Measurements from ENCODE around the gene LYVE1. TPM values are rescaled to one million over a fixed set of nuclear protein-coding genes. Genes with fewer than 3 reads are reported as not detected.

LYVE1 gene
- total RNA-seq, 1 experiment from 2014 or later: 0.31 TPM

DNA sequence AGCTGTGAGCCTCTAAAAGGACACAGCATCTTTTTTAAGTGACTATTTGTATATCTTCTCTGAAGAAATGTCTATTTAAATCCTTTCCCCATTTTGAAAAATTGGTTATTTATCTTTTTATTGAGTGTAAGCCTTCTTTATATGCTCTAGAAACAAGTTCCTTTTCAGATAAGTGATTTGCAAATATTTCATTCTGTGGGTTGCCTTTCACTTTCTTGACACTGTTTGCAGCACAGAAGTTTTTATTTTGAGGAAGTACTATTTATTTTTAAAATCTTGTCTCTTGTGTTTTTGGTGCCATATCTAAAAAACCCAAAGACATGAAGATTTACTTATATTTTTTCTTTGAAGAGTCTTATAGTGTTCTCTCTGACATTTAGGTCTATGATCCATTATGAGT lies 40.1 kb upstream of the LYVE1 start:
- CTCF ChIA-PET: no interaction called here

DNA sequence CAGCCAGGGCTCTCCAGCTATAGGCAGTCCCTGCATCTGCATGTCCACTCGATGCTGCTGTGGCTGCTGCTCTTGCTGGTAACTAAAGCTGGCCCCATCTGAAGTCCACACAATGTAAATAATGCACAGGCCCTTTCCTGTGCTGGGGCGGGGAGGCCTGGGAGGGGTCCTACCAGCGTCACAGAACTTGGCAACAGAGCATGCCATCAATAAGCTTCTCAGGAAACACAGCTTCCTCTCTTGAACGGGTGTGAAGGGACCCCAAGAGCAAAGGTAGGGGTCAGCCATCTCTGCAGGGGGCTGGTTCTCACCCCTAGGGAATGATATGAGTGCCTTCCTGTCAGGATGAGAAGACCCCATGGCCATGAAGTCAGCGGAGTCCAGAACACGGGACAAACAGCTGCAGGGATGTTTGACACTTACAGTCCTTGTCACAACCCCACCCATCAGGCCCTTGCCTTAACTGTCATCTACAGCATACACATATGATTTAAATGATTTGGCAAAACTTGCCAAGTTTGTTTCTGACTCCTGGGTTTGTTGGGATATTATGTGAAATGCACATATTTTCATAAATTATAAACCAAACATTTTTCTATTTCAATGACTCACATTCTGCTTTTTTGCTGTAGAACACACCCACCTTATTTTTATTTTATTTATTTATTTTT lies 39.1 kb upstream of the LYVE1 start:
- no TSS peak for BruUV-seq (replicated peaks)
- Histone ChIP-seq H3K4me3 (ENCODE audit: low read depth in 2 of 2, low read length in 2 of 2) (no peak overlapping the region), H3K27me3 (ENCODE audit: control insufficient read depth, insufficient read depth, low read length) (peaks cover 41% of the 10 kb centered on the region), H3K27ac (ENCODE audit: low read length) (no peak overlapping the region), H3K36me3 (ENCODE audit: control insufficient read depth, insufficient read depth, low read length) (no peaks in the 10 kb centered on the region; the same call in 1 of the 2 replicates), H3K4me1 (ENCODE audit: control insufficient read depth, insufficient read depth, low read length) (no peaks in the 10 kb centered on the region), H3K9me3 (ENCODE audit: control insufficient read depth, insufficient read depth, low read depth, low read length) (no peaks in the 10 kb centered on the region)
- POLR2A ChIA-PET: no interaction called here
- DNase-seq (ENCODE audit: low read depth, low spot score) (no peak), ATAC-seq (0 out of 2 replicates have a peak, but pooled peaks have one; percentile 24)
- in situ Hi-C loops (cut with HindIII; ENCODE audit: low pct_unique_long_range_greater_than_20kb, low sequenced_read_pairs) (no loop called here), intact Hi-C loops (cut with micrococcal nuclease; ENCODE audit: unreplicated experiment) (no loop called here)
- CTCF ChIA-PET: no interaction called here
- TF ChIP-seq, protein P1, sequence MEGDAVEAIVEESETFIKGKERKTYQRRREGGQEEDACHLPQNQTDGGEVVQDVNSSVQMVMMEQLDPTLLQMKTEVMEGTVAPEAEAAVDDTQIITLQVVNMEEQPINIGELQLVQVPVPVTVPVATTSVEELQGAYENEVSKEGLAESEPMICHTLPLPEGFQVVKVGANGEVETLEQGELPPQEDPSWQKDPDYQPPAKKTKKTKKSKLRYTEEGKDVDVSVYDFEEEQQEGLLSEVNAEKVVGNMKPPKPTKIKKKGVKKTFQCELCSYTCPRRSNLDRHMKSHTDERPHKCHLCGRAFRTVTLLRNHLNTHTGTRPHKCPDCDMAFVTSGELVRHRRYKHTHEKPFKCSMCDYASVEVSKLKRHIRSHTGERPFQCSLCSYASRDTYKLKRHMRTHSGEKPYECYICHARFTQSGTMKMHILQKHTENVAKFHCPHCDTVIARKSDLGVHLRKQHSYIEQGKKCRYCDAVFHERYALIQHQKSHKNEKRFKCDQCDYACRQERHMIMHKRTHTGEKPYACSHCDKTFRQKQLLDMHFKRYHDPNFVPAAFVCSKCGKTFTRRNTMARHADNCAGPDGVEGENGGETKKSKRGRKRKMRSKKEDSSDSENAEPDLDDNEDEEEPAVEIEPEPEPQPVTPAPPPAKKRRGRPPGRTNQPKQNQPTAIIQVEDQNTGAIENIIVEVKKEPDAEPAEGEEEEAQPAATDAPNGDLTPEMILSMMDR (IDR thresholded peaks at IDR 0.05): no peak
- no peak for TF ChIP-seq POLR2AphosphoS5 (IDR thresholded peaks at IDR 0.05; ENCODE audit: low read depth, low read length)
- no peak for TF ChIP-seq SIN3A (IDR thresholded peaks at IDR 0.05; ENCODE audit: borderline replicate concordance, insufficient read depth, low read depth, low read length)
- TF ChIP-seq, protein P2, sequence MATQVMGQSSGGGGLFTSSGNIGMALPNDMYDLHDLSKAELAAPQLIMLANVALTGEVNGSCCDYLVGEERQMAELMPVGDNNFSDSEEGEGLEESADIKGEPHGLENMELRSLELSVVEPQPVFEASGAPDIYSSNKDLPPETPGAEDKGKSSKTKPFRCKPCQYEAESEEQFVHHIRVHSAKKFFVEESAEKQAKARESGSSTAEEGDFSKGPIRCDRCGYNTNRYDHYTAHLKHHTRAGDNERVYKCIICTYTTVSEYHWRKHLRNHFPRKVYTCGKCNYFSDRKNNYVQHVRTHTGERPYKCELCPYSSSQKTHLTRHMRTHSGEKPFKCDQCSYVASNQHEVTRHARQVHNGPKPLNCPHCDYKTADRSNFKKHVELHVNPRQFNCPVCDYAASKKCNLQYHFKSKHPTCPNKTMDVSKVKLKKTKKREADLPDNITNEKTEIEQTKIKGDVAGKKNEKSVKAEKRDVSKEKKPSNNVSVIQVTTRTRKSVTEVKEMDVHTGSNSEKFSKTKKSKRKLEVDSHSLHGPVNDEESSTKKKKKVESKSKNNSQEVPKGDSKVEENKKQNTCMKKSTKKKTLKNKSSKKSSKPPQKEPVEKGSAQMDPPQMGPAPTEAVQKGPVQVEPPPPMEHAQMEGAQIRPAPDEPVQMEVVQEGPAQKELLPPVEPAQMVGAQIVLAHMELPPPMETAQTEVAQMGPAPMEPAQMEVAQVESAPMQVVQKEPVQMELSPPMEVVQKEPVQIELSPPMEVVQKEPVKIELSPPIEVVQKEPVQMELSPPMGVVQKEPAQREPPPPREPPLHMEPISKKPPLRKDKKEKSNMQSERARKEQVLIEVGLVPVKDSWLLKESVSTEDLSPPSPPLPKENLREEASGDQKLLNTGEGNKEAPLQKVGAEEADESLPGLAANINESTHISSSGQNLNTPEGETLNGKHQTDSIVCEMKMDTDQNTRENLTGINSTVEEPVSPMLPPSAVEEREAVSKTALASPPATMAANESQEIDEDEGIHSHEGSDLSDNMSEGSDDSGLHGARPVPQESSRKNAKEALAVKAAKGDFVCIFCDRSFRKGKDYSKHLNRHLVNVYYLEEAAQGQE (IDR thresholded peaks at IDR 0.05; ENCODE audit: insufficient read depth in 1 of 2, low read depth in 2 of 2, low read length in 1 of 2): no peak

More for the DNA sequence above, 40.1 kb upstream of the LYVE1 start:
- ATAC-seq (no peak), DNase-seq (ENCODE audit: low read depth, low spot score) (no peak)
- in situ Hi-C loops (cut with HindIII; ENCODE audit: low pct_unique_long_range_greater_than_20kb, low sequenced_read_pairs) (no loop called here), intact Hi-C loops (cut with micrococcal nuclease; ENCODE audit: unreplicated experiment) (no loop called here)
- TF ChIP-seq, protein P2 (IDR thresholded peaks at IDR 0.05; ENCODE audit: insufficient read depth in 1 of 2, low read depth in 2 of 2, low read length in 1 of 2): no peak
- TF ChIP-seq POLR2AphosphoS5 (IDR thresholded peaks at IDR 0.05; ENCODE audit: low read depth, low read length): no peak
- TF ChIP-seq, protein P1 (IDR thresholded peaks at IDR 0.05): no peak
- no peak for TF ChIP-seq SIN3A (IDR thresholded peaks at IDR 0.05; ENCODE audit: borderline replicate concordance, insufficient read depth, low read depth, low read length)
- Histone ChIP-seq H3K27me3 (ENCODE audit: control insufficient read depth, insufficient read depth, low read length) (peaks cover 49% of the 10 kb centered on the region), H3K9me3 (ENCODE audit: control insufficient read depth, insufficient read depth, low read depth, low read length) (no peaks in the 10 kb centered on the region), H3K4me3 (ENCODE audit: low read depth in 2 of 2, low read length in 2 of 2) (no peak overlapping the region), H3K27ac (ENCODE audit: low read length) (no peak overlapping the region), H3K4me1 (ENCODE audit: control insufficient read depth, insufficient read depth, low read length) (no peaks in the 10 kb centered on the region), H3K36me3 (ENCODE audit: control insufficient read depth, insufficient read depth, low read length) (no peaks in the 10 kb centered on the region; the same call in 1 of the 2 replicates)
- BruUV-seq (replicated peaks): no TSS peak
- POLR2A ChIA-PET: no interaction called here
